Lower leg skin (tissue), 3 donors: ENCODE measurements around the gene GSTM1.

ENCODE experiments used
- POLR2A ChIP-seq, 2 donors: fragments of 450-650 bp; IDR thresholded peaks; one replicate each; pipeline ENCODE4 v1.6.1; 2016 to 2017; ENCODE audit warnings: antibody characterized with exemption in 2 of 2, mild to moderate bottlenecking in 1 of 2, moderate library complexity in 1 of 2
- TF ChIP-seq, protein P1 (sequence below), 3 donors: fragments of 450-650 bp; IDR thresholded peaks; one replicate each; pipeline ENCODE4 v1.5.1; 2016; ENCODE audit warnings: antibody characterized with exemption in 3 of 3, mild to moderate bottlenecking in 3 of 3, moderate library complexity in 2 of 3

DNA sequence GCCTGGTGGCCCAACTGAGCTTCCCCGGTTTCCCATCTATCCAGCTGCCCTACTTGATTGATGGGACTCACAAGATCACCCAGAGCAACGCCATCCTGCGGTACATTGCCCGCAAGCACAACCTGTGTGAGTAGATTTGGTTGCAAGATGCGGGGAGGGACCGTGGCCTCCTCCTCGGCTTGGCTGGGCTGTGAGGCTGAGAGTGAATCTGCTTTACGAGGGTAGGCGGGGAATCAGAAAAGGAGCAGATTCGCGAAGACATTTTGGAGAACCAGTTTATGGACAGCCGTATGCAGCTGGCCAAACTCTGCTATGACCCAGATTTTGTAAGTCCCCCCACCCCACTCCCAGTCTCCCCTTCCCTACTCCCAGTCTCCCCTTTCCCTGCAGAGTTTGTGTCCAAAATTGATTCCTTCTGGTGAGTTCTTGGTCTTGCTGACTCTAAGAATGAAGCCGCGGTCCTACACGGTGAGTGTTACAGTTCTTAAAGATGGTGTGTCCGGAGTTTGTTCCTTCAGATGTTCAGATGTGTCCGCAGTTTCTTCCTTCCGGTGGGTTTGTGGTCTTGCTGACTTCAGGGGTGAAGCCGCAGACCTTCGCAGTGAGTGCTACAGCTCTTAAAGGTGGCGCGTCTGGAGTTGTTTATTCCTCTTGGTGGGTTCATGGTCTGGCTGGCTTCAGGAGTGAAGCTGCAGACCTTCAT is 18.2 kb upstream of the GSTM1 start:
- TF ChIP-seq, protein P1, sequence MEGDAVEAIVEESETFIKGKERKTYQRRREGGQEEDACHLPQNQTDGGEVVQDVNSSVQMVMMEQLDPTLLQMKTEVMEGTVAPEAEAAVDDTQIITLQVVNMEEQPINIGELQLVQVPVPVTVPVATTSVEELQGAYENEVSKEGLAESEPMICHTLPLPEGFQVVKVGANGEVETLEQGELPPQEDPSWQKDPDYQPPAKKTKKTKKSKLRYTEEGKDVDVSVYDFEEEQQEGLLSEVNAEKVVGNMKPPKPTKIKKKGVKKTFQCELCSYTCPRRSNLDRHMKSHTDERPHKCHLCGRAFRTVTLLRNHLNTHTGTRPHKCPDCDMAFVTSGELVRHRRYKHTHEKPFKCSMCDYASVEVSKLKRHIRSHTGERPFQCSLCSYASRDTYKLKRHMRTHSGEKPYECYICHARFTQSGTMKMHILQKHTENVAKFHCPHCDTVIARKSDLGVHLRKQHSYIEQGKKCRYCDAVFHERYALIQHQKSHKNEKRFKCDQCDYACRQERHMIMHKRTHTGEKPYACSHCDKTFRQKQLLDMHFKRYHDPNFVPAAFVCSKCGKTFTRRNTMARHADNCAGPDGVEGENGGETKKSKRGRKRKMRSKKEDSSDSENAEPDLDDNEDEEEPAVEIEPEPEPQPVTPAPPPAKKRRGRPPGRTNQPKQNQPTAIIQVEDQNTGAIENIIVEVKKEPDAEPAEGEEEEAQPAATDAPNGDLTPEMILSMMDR (IDR thresholded peaks at IDR 0.05): no peak
- no peak for TF ChIP-seq POLR2A (IDR thresholded peaks at IDR 0.05)
